ENCODE data around the gene TM4SF5.

GRCh38 chr17:4768298-4768697, 3.4 kb upstream of the TM4SF5 start:
- TF ChIP-seq, protein P1, sequence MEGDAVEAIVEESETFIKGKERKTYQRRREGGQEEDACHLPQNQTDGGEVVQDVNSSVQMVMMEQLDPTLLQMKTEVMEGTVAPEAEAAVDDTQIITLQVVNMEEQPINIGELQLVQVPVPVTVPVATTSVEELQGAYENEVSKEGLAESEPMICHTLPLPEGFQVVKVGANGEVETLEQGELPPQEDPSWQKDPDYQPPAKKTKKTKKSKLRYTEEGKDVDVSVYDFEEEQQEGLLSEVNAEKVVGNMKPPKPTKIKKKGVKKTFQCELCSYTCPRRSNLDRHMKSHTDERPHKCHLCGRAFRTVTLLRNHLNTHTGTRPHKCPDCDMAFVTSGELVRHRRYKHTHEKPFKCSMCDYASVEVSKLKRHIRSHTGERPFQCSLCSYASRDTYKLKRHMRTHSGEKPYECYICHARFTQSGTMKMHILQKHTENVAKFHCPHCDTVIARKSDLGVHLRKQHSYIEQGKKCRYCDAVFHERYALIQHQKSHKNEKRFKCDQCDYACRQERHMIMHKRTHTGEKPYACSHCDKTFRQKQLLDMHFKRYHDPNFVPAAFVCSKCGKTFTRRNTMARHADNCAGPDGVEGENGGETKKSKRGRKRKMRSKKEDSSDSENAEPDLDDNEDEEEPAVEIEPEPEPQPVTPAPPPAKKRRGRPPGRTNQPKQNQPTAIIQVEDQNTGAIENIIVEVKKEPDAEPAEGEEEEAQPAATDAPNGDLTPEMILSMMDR (IDR thresholded peaks at IDR 0.05): no peak
- TF ChIP-seq MAX (CRISPR knock-in tag; IDR thresholded peaks at IDR 0.05) (no peak), E2F1 (CRISPR knock-in tag; IDR thresholded peaks at IDR 0.05) (no peak), USF2 (CRISPR knock-in tag; IDR thresholded peaks at IDR 0.05) (no peak), USF1 (CRISPR knock-in tag; IDR thresholded peaks at IDR 0.05) (no peak), ZNF121 (CRISPR knock-in tag; IDR thresholded peaks at IDR 0.05) (no peak), HMGXB4 (CRISPR knock-in tag; IDR thresholded peaks at IDR 0.05) (no peak), TEAD4 (CRISPR knock-in tag; IDR thresholded peaks at IDR 0.05) (no peak), MLX (CRISPR knock-in tag; IDR thresholded peaks at IDR 0.05) (no peak), ELF4 (CRISPR knock-in tag; IDR thresholded peaks at IDR 0.05; ENCODE audit: low read depth) (no peak), KAT7 (CRISPR knock-in tag; IDR thresholded peaks at IDR 0.05; ENCODE audit: borderline replicate concordance) (no peak), IRF1 (CRISPR knock-in tag; IDR thresholded peaks at IDR 0.05) (no peak), SMAD3 (CRISPR knock-in tag; IDR thresholded peaks at IDR 0.05; ENCODE audit: borderline replicate concordance) (no peak)

Data from WTC11 (cell line).